NCI-H748 (cell line): Measurements from ENCODE around the gene CLMP.
"Not testable (repeated sequence)": the region's sequence is repeated elsewhere in the genome, so short reads cannot be mapped to it uniquely, and the experiment has no call there.

Experiments used
- DNase-seq: peaks from one replicate; lab custom pipeline; 2025; ENCODE audit not compliant: unreplicated experiment; lab: John Stamatoyannopoulos, UW

Gene CLMP

DNA sequence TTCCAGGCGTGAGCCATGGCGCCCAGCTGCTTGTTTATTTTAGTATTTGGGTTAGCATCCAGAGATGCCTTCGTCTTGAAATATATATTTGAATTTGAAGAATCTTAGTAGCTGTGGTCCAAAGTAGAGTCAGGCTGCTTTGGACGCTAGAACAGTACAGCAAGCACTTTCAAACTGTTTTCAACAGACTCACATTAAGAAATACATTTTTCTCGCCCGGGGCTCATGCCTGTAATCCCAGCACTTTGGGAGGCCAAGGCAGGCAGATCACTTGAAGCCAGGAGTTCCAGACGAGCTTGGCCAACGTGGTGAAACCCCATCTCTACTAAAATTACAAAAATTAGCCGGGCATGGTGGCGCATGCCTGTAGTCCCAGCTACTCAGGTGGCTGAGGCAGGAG lies 106.2 kb downstream of the CLMP start:
- not testable (repeated sequence) for DNase-seq

DNA sequence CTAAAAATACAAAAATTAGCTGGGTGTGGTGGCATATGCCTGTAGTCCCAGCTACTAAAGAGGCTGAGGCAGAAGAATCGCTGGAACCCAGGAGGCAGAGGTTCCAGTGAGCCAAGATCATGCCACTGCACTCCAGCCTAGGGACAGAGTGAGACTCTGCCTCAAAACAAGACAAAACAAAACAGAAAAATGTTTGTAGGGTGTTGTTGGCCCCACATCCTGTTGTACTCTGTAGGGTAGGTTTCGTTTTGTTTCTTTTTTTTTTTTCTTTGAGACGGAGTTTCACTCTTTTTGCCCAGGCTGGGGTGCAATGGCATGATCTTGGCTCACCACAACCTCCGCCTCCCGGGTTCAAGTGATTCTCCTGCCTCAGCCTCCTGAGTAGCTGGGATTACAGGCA lies 107.4 kb downstream of the CLMP start:
- not testable (repeated sequence) for DNase-seq

DNA sequence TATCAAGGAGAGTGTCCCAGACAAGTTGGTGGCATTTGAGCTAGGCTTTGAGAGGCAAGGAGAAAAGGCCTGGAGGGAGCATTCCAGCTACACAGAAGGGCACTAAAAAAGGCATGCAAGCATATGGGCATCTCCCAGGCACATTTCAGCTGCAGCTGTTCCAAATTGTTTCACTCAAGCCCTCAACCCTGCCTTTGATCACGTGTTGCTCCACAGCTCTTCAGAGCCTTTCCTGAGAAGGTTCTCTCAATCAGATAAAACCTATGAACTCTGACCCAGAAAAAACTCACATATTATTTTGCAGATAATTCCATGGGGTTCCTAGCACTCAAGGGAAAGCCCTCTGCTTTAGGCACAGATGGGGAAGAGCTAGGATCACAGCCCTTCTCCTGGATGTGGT lies 108.7 kb downstream of the CLMP start:
- no peak for DNase-seq

DNA sequence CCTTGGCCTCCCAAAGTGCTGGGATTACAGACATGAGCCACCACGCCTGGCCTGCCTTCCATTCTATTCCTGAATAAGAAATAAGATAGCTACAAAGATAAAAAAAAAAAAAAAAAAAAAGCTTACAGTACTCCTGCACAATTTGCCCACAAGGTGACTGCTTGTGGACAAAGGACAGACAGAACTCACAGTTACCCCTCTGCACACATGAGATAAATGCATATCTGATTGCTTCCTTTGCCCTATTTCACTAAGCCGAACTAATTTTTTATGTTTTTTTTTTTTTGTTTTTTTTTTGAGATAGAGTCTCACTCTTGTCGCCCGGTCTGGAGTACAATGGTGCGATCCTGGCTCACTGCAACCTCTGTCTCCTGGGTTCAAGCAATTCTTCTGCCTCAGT lies 109.6 kb downstream of the CLMP start:
- DNase-seq = no peak

DNA sequence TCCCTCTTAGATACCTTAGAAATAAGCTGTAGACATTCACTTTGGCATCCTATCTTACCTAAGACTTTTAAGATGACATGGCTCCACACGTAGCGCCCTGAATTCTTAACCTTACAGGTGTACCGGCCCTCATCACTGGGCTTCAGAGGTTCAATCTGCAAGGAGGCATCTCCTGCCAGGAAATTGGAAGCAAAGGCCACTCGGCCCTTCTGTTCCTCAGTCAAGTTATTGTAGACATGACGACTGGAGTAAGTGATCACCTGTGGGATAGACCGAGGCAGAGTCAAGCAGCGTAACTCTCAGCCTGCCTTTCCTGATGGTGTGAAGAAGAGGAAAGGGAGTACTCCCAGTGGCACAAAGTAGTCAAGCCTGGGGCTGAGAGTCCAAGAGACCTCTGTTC lies 110.6 kb downstream of the CLMP start:
- no peak for DNase-seq

DNA sequence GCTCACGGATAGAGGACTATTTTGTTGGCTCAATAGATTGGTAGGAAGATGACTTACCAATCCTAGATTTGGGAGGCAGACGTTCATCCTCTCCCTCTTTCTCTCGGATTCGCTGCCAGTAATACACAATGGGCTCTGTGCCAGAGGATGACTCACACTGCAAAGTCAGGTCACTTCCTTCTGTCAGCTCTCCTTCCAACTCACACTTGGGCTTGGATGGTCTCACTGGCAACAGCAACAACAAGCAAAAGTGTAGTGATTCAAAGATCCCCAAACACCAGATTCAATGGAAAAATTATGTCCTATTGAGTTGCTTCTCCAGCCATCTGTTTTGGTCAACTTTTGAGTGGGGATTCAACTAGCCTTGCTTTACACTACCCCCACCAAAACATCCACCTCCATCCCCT lies 111.4 kb downstream of the CLMP start:
- peak; percentile 68 for DNase-seq

DNA sequence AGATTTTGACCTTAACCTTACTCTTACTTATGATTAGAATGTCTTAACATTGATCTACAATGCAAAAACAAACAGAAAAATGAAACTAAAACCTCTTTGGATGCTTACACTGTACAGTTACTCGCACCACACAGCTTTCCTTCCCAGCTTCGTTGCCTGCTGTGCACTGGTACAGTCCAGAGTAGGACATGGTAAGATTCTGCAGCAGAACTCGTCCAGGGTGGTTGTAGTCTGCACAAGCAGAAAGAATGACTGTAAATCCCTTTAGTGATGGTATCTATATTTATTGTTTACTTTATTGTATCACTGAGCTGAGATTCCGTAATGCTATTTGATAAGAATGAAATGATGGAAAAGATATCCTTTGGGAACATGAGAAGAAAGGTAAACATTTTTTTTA lies 112.1 kb downstream of the CLMP start:
- DNase-seq = no peak

DNA sequence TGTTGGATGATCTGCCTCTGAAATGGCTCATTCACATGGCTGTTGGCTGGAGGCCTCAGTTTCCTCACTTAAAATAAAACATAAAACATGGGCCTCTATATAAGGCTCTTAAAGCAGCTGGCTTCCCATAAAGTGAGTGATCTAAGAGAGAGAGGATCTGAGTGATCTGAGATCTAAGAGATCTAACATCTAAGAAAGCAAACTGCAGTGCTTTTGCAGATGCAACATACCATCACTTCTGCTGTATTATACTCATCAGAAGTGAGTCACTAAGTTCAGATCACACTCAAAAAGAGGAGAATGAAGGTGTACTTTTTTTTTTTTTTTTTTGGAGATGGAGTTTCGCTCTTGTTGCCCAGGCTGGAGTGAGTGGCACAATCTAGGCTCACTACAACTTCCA lies 115.0 kb downstream of the CLMP start:
- DNase-seq = no peak

DNA sequence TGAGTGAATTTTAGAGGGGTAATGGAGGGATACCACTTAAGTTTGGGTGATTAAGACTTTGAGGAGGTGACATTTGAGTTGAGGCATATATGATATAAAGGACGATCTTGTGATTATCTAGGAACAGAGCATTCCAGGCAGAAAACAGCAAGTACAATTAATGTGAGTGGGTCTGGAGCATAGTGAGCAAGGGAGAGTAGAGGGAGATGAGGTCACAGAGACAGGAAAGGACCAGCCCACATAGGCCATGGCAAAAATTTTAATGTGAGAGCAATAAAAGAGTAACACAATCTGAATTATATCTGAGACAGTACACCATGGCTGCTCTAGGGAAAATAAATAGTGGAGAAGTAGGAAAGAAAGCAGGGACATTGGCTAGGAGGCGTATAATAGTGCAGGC lies 118.6 kb downstream of the CLMP start:
- DNase-seq = no peak

DNA sequence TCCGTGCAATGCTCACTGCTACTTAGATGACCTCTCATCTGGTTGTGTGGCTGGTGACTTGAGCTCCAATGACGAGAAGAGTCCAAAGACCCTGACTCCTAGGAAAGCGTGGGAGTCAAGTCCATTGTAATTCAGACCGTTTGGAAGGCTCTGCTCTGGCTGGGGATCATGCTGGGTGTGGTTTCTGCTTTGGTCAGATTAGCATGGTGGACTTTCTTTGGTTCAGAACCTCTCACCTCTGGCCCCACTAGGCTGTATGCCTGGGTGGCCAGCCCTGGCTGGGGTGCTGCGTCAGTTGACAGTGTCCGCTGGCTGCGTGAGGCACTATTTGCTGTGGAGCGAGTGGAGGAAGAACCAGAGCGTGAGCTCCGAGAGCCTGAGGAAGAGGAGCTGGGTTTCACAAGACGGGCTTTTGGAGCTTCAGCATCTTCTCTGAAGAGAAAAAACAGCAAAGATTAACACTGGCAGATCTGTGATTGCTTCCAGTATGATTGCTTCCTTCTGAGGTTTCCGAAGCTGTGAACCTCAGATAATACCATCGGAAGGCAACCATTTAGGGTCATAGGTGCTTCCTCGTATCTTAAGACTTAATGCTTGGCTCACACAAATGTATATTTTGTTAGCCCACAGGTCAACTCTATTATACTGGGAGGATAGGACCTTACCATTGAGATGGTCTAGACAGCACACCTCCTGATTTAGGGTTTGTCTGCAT lies 121.5 kb downstream of the CLMP start:
- no peak for DNase-seq

DNA sequence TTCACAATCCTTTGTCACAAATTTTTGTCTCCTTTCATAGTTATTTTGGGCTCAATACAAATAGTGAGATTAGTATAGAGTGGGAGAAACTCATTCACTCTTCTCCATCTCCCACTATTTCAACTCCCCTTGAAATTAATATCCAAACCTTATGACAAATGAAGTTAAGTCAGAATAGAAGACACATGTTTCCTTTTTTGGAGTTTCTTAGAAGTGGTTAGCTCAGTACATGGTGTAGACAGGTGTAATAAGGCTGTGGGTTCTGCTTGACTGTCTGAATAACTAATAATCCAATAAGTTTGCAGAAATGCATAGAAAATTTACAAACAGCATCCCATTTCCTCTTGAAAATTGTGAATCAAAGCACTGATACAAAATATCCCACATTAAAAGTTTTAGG lies 122.3 kb downstream of the CLMP start:
- no peak for DNase-seq

DNA sequence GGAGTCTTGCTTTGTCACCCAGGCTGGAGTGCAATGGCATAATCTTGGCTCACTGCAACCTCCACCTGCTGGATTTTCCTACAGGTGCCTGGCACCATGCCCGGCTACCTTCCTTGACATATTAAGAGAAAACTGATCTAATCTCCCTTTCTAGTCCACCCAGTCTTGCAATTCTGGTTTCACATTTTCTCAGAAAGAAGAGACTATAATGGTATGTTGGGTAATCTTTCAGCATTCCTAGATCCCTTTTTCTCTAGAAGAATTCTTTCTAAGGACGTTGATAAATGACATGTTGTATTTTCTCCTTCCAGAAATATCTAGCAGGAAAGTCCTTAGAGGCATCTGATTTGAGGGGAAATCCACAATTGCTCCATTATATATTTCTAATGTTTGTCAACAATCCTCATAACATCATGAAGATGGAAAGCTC lies 122.7 kb downstream of the CLMP start:
- no peak for DNase-seq

DNA sequence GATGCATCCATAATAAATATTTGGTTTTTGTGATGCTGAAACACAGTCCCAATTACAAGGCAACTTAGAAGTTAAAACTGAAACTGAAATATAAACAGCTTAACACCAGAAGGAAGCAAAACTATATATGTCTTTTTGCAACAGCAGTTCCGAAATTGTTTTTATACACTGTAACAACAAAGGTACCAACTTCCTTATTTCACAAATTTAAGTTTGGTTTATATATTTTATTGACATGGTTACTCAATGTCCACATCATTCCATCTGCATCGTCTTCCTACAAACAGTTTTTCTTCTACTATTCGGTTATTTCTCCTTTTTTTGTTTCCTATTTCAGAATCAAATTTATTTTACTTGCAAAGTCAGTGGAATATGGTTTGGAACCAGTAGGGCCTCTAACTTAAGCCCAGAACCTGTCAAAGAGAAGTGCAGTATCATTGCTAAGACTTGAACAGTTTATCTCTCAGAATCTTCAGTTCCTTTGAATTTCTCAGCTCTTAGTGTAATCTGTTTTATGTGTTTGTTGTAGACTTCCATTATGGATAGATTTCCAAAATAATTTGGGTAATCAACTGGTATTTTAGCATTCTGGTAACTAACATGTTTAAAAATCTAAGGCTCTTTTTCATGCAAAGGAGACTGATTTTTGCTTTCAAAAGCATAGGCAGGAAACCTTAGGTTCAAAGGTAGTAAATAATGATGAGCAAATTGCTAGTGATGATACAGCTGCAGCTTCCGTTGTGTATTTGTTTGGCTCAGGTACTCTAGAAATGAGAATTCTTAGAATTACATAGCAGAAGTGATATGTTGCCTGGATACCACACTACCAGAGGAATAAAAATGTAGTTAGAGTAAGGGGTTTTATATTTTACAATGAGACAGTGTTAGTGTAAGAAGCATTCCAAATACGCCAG lies 124.9 kb downstream of the CLMP start:
- DNase-seq = no peak

DNA sequence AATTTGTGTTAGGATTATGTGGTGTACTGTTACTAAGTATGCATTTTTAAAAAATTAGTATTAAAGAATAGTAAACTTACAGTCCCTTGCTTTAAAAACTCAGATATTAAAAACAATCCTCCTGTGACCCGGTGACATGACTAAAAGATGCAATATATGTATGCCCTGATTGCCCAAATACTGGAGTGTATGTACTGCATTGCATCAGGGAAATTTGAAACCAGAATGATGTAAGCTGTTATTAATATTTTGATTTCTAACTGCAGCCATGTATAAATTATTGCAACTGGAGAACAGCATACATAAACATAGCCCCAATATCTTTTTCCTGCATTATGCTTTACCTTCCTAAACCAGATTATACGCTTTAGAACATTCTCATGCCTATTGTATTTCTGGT lies 129.4 kb downstream of the CLMP start:
- DNase-seq = no peak

DNA sequence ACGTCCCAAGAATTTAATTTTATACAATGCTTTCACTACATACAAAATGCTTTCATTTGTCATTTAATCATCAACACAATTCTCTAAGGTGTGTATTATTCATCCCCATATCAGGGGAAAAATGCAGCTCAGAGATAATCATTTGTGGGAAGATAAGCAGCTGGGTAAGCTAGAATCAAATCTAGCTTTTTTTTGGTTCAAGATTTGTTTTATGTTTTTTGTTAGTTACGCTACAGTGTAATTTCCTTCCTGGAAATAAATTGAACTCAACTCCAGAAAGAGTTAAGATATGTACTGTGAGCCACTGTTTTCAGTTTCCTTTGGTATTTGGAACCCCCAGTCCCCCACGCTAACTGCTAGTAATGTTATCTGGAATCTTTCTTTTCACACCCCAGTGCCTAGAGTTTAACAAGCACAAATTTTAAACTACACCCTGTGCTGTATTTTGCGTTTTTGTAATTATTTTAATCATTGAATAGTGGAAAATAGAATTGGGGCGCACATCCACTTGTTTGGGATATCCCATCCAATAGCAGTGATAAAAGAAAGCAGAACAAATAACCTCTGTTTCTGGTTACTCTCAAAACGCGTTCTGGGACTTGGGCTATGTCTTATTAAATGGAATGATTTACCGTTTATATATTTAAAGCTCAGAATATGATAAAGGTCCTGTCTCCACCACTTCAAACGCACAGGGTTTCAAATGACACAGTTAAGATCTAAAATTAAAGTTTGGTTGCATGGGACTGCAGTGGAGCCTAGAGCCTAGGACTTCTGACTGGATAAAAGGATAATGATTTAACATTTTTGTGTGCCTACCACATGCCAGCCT lies 131.0 kb downstream of the CLMP start:
- no peak for DNase-seq

DNA sequence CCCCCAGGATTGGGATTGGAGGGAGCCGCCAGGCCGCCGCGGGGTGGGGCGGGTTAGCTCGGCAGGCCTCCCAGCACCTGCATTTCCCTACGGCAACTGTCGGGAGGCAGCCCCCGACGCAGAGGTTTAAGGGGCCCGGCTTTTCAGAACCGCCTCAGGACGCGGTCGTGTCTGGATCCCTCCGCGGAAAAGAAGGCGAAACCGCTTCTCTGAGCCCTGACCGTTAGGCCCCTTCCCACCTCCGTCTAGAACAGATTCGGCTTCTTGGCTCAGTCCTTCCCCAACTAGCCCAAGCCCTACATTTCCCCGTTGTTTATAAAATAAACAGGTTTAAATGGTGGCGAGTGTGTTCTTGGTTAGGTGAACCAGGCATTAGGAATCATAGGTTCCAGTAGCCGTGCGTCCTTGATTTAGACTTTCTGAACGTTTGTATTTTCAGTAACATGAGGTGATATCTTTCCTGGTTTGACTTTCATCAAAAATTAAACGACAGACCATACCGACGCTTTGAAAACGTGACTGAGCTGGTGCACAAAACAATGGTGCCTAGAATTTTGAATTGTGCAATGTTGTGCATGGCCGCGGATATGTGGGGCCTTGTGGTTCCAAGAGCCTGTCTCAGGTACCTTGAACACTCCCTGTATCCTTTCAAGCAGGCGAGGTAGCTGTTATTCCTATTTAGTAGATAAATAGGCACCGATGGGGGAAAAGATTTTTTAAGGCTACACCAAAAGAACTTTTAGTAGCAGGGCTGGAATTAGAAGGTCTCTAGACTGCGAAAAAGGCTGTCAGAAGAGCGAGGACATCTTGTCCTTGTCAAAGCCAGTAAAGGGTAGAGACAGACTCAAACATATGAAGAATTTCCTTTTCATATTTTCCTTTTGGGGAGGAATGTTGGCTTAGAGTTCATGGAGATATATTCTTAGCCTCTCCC lies 131.9 kb downstream of the CLMP start:
- DNase-seq = peak; percentile 67

DNA sequence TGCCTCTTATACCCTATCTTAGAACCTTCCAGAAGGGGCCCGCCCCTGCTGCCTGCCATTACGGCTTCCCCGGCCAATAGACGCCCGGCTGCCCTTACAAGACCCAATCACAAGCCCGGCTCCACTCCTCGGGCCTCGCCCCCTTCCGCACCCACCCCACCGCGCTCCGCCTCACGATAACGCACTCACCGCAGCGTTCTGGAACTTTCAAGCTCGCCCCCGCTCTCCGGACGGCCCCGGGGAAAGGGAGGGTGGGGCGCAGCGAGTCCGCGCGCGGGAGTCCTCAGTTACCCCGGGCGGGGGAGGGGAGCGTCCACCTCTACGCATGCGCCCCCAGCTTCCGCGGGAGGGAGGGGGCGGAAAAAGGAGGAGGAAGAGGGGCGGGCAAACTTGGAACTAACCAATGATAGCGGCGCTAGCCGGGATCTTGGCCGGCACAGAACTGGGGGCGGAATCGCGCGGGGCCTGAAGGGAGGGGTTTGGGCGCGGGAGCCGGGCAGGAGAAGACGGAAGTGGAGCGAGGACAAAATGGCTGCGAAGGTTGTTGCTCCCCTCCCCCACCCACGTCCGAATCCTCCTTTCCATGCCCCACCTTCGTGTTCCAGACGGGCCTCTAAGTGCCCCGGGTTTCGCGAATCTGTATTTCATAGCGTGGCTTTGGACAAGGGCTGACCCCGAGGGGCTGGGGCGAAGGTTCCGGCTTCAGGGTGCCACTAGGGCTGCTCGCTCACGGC lies 132.7 kb downstream of the CLMP start:
- peak; percentile 98 for DNase-seq

DNA sequence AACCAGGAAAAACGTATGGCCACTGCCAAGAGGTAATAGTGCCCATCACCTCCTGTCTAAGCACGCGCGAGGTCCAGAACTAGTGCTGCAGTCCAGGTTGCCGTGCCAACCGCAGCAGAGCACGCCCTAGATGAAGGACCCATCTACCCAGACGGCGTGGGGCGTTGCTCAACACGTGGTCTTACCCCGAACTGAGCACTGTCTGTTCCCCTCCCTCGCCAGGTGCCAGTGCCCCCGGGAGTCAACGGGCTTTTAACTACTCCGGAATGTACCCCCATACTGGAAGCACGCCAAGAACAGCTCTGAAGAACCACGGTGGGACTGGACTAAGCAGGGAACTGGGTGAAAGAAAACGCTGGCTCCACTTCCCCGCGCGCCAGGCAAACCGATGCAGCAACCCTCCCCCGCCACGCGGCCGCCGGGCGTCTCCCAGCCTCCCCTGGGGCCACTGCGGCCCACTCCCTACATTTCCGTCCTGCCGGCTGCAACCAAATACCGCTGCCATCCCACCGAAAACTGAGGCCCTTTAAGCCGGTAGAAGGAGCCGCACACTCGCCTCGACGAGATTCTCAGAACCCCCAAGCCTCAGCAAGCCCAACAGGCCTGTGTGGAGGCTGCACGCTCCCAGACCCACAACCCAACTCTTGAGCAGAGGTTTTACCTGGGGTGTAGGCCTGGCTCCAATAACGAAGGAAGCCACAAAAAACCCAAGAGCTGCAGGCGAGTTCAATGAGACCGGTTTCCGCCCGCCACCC lies 133.5 kb downstream of the CLMP start, which contains the start of gene HSPA8:
Gene HSPA8 (minus strand): TSS at position 734 of the 755 bp plus-strand sequence. CDS start 812 bp downstream, outside the sequence.
- DNase-seq = peak; percentile 81
